GM12801 (cell line): ENCODE data around the gene KRTAP21-3.

Source experiments
- TF ChIP-seq, protein P1 (sequence below): IDR thresholded peaks from one replicate; pipeline ENCODE4 v1.5.1; 2011; ENCODE audit warnings: control low read depth; ENCODE audit not compliant: insufficient read length; ENCODE audit errors: extremely low read depth

KRTAP21-3 gene

DNA sequence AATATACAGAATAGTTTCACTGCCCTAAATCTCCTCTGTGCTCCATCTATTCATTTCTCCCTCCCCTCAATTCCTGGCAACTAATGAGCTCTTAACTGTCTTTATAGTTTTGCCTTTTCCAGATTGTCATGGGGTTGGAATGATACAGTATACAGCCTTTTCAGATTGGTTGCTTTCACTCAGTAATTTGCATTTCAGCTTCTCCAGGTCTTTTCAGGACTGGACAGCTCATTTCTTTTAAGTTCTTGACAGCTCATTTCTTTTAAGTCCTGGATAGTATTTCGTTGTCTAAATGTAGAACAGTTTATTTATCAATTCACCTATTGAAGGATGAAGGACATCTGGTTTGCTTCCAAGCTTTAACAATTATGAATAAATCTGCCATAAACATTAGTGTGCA, 22.6 kb downstream of the KRTAP21-3 start:
- TF ChIP-seq, protein P1, sequence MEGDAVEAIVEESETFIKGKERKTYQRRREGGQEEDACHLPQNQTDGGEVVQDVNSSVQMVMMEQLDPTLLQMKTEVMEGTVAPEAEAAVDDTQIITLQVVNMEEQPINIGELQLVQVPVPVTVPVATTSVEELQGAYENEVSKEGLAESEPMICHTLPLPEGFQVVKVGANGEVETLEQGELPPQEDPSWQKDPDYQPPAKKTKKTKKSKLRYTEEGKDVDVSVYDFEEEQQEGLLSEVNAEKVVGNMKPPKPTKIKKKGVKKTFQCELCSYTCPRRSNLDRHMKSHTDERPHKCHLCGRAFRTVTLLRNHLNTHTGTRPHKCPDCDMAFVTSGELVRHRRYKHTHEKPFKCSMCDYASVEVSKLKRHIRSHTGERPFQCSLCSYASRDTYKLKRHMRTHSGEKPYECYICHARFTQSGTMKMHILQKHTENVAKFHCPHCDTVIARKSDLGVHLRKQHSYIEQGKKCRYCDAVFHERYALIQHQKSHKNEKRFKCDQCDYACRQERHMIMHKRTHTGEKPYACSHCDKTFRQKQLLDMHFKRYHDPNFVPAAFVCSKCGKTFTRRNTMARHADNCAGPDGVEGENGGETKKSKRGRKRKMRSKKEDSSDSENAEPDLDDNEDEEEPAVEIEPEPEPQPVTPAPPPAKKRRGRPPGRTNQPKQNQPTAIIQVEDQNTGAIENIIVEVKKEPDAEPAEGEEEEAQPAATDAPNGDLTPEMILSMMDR, result no peak

DNA sequence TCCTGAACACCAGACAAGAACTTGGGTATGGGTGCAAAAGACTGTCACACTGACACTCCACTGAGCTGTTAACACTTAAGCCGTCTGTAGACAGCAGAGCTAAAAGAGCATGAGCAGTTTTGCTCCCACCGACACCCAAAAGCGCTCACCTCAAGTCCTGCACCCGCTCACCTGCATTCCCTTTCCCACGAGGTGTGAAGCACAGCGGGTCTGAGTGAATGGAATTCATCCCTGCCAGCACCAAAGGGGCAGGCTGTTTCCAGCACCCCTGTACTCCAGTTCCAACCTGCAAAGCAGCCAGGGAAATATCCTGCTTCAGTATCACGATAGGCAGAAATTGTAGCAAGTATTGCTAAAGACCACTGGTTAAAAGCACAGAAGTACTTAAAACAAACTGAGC, 28.8 kb downstream of the KRTAP21-3 start:
- TF ChIP-seq, protein P1, result no peak

DNA sequence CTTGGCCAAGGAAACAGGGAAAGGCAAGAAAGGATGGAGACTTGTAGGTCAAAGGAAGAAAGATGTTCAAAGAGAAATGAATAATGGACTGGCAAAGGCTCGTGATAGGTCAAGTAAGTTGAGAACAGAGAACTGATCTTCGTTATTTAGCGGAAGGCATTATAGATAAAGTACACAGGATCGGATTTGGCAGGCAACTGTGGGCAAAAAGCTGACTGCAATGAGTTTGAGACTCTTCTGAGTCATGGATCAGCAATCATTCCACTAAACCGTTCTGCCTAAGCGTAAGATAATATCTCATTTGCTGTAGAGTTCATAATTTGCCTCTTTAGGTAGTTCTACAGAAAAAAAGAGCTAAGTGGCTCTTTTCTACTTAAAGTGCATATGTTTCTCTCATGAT, 34.1 kb downstream of the KRTAP21-3 start:
- TF ChIP-seq, protein P1, result no peak

DNA sequence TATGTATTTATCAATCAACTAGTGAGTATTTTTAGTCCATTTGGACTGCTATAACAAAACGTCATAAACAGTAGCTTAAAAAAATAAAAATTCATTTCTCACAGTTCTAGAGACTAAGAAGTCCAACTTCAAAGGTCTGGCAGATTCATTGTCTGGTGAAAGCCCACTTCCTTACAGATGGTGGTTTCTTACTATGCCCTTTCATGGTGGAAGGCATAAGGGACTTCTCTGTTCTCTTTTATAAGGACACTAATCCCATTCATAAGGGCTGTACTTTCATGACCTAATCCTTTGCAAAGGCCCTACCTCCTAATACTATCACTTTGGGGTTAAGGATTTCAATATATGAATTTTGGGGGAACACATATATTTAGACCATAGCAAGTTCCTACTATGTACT, 38.0 kb downstream of the KRTAP21-3 start:
- TF ChIP-seq, protein P1, result no peak

DNA sequence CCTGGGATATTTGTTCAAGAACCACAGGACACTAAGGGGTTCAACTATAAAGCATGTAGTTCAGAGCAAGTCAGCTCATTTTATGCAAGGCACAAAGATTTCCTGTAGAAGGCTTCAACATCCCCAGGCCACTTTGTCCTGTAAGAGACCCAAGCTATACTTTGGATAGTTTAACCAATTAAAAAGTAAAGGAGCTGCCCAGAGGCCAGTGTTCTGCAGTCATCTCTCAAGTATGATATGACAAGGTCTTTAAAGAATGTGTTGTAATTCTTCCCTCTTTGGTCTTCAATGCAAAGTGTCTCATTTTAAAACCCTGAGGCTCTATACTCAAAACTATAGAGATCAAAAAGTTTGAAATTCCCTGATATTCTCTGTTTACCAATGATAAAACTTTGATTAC, 41.8 kb downstream of the KRTAP21-3 start:
- TF ChIP-seq, protein P1, result no peak

DNA sequence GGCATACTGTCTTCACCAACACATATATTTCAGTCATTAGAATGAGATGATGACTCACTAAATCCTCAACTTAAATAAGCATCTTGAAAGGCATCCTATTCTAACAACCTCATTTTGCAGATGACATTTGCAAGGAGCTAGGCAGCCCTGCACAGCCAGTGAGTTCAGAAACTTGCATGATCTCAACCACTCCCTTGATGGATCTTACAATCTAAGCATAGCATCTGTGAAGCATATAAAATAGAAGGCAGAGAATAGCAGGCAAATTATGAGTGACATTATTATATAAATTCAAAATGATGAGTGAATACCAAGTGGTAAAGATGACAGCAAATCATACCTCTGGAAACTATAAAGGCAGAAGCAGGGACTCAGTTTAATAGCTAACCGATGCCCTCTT, 44.3 kb downstream of the KRTAP21-3 start:
- TF ChIP-seq, protein P1, result no peak

DNA sequence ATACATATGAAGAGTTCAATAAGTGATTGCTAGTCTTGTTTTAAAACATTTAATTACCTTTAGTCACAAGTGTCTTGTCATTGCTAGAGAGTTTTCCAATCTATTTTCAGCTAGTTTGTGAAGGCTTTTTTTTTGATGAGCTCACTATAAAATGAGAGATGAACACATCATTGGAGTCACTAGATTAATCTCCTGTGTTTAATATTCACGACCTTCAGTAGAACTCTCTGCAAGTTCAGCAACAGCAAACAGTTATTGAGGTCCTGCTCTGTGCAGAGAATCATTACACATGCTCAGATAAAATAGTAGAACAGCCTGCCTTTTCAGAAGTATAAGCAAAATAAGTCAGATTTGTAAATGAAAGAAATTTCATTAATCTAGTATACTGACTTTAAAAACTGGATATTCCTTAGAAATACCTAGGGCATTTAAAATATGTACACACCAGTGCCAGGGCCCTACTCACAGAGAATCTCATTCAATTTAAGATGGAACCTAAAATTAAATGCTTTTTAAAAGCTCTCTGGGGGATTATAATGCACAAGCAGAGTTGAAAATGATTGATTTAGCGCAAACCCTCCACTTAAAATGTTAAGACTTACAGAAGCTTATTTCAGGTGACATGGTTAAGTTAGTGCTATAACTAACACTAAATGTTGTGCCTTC, 45.5 kb downstream of the KRTAP21-3 start:
- TF ChIP-seq, protein P1, result no peak
